ENCODE results near the gene KLF13.

The KLF13 gene

GRCh38 chr15:31362886-31363285 is 36.3 kb downstream of the KLF13 start:
- DNase-seq (ENCODE audit: low spot score), result no peak

GRCh38 chr15:31364301-31365031 is 37.8 kb downstream of the KLF13 start:
- DNase-seq (ENCODE audit: low spot score), result no peak

DNA sequence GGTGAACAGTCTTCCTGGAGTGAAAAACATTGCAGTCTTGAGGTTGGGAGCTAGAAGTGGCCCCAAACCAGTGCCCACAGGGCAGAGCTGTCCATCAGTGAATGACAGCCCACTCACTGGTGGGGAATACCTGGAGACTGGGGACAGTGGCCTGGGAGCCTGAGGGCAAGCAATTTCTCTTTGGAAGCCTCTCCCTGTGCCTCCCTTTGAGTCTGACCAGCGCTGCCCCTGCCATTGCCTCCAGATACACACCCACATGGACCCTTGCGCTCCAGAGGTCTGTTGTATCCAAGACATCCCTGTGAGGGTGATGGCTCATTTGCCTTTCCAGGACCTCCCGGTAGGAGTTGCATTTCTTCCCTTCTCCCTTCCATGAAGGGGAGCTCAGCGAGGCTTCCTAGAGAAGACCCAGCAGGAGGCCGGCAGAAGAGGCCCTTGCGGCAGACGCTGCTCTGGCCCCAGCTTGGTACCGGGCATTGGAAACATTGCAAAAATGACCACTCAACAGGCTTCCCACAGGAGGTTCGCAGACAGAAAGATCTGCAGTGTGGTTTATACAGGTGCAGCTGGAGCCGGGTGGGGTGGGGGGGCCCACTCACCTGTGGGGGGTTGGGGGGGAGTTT is 38.5 kb downstream of the KLF13 start:
- no peak for DNase-seq (ENCODE audit: low spot score)

DNA sequence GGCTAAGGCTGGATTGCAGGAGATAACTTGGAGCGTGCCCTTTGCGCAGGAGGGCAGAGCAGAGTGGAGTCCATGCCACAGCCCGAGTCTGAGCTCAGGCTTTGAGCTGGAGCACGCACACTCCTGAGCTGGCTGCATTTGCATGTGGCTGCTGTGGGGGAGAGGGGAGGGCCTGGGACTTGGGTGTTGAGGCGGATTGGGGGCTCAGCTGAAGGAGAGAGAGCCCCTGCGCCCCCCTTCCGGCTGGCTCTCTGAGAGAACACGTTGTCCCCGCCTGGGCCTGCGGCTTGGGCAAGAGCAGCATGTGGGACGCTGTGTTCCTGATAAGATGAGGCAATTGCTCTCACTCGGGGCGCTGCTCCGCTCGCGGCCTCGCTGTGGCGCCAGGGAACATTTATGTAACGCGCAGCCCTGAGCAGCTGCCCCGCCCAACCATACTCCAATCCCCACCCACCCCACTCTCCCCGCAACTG is 39.1 kb downstream of the KLF13 start:
- DNase-seq (ENCODE audit: low spot score), result peak; percentile 87

DNA sequence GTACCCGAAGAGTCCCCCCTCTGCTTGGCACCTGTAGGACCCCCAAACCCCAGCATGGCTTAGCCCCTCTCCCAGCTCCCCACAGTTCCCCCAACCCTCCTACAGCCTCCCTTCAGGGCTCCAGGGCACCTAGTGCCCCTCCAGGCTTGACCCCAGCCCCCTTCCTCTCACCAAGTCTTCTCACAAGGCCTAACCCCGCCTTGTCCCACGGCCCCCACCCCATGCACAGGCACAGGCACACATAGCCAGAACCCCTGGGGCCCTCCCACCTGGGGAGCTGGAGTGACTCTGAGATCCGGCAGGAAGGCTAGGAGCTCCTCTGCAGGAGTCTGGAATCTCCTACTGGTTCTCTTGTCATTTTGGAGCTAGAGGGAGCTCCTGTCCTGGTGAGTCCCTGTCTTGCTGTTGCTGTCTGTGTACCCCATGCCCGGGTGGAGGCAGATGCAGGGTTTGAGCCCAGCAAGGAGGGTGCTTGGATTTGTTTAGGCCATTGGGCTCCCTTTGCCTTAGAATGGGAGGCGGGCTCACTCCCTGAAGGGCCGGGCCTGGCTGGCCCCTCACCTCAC is 39.6 kb downstream of the KLF13 start:
- no peak for DNase-seq (ENCODE audit: low spot score)

- no peak for DNase-seq (ENCODE audit: low spot score)
Measured at GRCh38 chr15:31367021-31367729, 40.5 kb downstream of the KLF13 start.

GRCh38 chr15:31367730-31368344 is 41.2 kb downstream of the KLF13 start:
- peak; percentile 53 for DNase-seq (ENCODE audit: low spot score)

- DNase-seq (ENCODE audit: low spot score), result no peak
Measured at GRCh38 chr15:31369727-31370126, 43.1 kb downstream of the KLF13 start.

DNA sequence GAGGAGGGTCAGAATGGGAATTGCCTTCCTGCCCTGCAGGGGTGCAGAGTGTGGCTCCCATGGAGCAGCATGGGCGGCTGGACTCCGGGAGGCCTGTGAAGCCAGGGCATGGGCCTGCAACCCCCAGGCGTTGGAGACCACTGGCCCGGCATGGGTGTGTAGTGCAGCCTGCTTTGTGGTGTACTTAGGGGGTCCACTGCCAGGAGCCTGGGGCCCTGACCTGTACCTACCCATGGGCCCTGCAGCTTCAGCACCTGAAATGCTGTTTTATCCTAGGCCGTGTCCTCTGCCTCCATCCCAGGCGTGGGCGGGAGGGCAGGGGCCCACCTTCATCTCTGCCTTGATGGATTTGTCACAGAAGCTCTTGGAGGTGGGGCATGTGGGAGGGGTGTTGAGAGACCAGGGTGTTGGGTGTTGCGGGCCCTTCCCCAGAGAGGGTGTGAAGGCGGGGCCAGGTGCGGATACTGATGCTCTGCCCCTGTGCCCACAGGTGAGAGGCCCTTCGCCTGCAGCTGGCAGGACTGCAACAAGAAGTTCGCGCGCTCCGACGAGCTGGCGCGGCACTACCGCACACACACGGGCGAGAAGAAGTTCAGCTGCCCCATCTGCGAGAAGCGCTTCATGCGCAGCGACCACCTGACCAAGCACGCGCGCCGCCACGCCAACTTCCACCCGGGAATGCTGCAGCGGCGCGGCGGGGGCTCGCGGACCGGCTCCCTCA is 45.0 kb downstream of the KLF13 start:
- no peak for DNase-seq (ENCODE audit: low spot score)

DNA sequence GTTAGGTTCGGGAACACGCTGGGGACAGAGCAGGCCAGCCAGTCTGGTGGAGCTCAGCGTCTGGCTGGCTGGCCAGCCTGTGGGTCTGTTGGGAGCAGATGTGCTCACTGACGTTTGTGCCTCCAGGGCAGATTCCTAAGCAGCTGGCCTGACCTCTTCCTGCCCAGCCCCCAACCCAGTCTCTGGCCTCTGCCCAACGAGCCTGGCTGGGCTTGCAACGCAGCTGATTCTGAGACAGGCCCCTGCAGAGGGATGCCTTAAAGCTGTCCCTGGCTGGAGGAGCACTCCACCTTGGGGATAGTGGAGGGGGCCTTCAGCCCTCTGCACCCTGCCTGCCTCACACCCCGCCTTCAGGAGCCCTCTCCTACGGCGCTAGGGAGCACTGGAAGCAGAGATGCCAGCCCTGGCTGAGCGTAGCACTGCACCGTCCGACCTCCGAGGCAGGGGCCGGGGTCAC is 46.0 kb downstream of the KLF13 start:
- DNase-seq (ENCODE audit: low spot score), result no peak

GRCh38 chr15:31373096-31373865 is 46.6 kb downstream of the KLF13 start:
- DNase-seq (ENCODE audit: low spot score), result no peak

DNA sequence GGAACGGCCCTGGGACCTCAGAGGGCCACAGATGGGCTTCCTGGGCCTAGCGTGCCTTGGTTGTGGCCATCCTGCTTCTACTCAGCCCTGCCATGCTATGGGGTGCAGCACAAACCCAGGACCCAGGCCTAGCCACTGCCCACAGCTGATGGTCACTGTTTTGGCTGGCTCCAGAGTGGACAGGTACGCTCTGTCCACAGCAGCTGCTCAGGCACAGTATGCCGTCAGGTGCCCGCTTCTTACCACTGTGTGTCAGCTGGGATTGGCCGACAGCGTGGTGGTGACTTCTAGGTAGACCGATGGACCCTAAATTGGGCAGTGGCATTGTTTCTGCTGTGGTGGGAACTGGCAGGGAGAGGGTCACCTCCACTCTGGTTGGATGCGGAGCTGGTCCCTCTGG is 47.3 kb downstream of the KLF13 start:
- no peak for DNase-seq (ENCODE audit: low spot score)

DNA sequence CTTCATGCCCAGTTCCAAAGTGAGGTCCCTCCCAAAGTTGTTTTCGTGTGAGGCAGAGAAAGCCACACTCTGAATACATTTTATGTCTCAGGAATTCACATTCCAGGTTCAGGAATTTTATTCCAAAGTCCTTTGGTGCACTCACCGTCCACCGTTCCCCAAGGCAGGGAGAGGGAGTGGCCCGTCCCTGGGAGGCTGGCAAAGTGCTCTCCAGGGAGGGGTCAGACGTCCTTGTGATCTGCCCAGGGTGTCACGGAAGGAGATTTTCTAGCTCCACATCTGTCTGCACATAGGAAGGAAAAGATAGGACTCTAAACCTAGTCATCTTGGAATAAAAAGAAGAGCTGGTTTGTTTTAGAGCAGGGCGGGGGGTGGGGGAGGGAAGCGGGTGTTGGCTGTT is 47.9 kb downstream of the KLF13 start:
- no peak for DNase-seq (ENCODE audit: low spot score)

- no peak for DNase-seq (ENCODE audit: low spot score)
Measured at GRCh38 chr15:31374986-31375385, 48.4 kb downstream of the KLF13 start.

DNA sequence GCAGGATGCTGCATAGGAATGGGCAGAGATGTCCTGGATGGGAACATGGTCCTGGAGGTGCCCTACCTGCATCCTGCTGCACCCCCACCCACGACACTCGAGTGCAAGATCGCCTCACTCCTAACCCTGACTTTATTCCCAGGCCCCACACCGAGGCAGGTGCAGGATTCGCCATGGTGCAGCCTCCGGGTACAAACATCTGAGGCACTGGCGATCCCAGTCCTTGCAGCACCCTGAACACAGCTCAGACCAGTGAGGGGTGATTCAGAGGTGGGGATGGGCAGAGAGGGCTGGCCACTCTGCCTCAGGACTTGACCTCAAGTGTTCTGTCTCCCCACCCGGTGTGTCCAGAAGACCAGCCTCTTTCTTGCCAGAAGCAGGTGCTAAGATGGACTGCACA is 49.1 kb downstream of the KLF13 start:
- DNase-seq (ENCODE audit: low spot score), result no peak

DNA sequence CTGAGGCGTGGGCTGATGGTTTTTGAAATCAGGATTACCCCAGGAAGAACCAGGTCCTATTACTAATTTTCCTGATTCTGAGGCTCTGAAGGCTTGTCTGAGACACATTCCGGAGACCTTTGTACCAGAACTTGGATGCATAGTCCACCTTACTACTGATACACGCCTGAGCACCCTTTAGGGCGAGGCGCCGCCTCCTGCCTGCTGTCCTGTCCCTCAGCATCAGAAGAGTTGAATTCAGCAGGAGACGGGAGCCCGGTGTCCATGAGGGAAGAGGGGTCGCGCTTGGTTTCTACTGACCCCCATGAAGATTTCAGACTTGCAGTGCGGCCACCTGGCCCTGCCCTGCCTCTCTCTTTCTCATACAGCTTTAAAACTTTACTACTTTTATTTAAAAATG is 49.9 kb downstream of the KLF13 start:
- DNase-seq (ENCODE audit: low spot score), result no peak

GRCh38 chr15:31377030-31377429 is 50.4 kb downstream of the KLF13 start:
- no peak for DNase-seq (ENCODE audit: low spot score)

DNA sequence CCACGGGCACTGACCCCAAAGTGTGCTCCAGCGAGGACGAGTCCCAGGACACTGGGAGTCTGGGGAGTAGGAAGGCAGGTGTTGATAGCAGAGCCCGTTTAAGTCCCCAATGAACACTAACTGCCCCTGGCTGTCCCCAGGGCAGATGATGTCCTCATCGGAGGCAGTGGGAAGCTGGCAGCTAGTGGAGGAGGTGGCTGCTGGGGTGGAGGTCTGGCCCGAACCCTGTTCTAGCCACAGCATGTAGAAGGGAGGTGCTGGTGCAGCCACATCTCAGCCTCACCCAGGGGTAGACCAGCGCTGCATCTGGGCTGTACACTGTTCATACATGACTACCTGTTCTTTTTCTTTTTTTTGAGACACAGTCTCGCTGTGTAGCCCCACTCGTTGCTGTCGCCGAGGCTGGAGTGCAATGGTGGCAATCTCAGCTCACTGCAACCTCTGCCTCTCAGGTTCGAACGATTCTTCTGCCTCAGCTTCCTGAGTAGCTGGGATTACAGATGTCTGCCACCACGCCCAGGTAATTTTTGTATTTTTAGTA is 51.8 kb downstream of the KLF13 start:
- no peak for DNase-seq (ENCODE audit: low spot score)

DNA sequence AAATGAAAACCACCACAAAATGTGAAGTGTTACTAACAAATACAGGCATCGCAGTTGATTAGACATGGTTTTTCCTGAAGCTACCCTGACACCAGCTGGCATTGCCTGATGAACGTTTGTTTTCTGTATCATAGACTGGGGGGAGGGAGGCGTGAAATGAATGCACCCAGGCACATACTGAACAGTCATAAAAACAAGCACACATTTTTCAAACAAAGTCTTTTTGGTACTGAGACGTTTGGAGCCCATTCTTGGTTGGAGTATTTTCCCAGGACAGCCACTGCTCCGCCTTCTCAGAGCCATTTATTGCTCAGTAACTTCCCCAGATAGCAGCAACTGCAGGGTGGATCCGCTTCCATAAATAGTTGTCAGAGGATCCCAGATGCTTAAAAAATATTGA is 52.4 kb downstream of the KLF13 start:
- DNase-seq (ENCODE audit: low spot score), result no peak

DNA sequence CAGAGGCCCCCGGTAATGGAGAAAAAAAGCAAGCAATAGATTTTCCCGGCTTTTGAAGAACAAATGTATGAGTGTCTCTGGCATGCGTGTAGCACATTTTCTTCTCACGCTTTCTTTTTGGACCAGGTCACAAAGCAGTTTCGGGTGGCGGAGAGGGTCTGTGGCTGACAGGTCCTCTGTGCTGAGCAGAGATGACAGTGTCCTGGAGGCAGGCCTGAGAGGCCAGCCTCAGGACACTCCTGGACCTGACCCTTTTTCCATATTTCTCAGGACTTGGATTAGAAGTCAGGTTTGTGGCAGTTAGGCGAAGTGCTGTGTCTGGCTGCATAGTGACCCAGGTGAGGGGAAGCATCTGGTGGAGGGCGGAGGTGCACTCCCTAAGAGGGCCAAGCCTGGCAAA is 52.9 kb downstream of the KLF13 start:
- DNase-seq (ENCODE audit: low spot score), result no peak
